Uterus (tissue), 2 donors: ENCODE data around the gene WNK3.
"Not testable (repeated sequence)": the region's sequence is repeated elsewhere in the genome, so short reads cannot be mapped to it uniquely, and the experiment has no call there.

Experiments used
- POLR2A ChIP-seq, 2 donors: fragments of 450-650 bp; IDR thresholded peaks; one replicate each; pipeline ENCODE4 v1.6.1; 2016; ENCODE audit warnings: antibody characterized with exemption in 2 of 2, mild to moderate bottlenecking in 1 of 2, moderate library complexity in 1 of 2
- TF ChIP-seq, protein P1 (sequence below), 4 experiments: fragments of 200-600 bp in 2 of 4; fragments of 450-650 bp in 2 of 4; sonication (generic) in 2 of 4; IDR thresholded peaks; one replicate each; pipeline ENCODE4 v1.5.1; 2016 to 2019; ENCODE audit warnings: antibody characterized with exemption in 4 of 4, mild to moderate bottlenecking in 2 of 4, moderate library complexity in 1 of 4

DNA sequence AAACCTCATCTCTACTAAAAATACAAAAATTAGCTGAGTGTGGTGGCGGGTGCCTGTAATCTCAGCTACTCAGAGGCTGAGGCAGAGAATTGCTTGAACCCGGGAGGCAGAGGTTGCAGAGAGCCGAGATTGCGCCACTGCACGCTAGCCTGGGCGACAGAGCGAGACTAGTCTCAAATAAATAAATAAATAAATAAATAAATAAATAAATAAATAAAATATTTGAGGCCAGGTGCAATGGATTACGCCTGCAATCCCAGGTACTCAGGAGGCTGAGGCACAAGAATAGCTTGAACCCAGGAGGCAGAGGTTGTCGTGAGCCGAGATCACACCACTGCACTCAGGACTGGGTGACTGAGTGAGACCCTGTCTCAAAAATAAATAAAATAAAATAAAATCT lies 20.5 kb downstream of the WNK3 start:
- TF ChIP-seq, protein P1, sequence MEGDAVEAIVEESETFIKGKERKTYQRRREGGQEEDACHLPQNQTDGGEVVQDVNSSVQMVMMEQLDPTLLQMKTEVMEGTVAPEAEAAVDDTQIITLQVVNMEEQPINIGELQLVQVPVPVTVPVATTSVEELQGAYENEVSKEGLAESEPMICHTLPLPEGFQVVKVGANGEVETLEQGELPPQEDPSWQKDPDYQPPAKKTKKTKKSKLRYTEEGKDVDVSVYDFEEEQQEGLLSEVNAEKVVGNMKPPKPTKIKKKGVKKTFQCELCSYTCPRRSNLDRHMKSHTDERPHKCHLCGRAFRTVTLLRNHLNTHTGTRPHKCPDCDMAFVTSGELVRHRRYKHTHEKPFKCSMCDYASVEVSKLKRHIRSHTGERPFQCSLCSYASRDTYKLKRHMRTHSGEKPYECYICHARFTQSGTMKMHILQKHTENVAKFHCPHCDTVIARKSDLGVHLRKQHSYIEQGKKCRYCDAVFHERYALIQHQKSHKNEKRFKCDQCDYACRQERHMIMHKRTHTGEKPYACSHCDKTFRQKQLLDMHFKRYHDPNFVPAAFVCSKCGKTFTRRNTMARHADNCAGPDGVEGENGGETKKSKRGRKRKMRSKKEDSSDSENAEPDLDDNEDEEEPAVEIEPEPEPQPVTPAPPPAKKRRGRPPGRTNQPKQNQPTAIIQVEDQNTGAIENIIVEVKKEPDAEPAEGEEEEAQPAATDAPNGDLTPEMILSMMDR (IDR thresholded peaks at IDR 0.05) = not testable (repeated sequence)
- TF ChIP-seq POLR2A (IDR thresholded peaks at IDR 0.05) = not testable (repeated sequence)
